ENCODE data around the gene PKHD1. TPM values are rescaled to one million over a fixed set of nuclear protein-coding genes. Genes with fewer than 3 reads are reported as not detected.
"Not testable (repeated sequence)": the region's sequence is repeated elsewhere in the genome, so short reads cannot be mapped to it uniquely, and the experiment has no call there.

Gene PKHD1
- polyA plus RNA-seq, 10 donors: 2.1 to 6.8 (median 4.2) TPM

DNA sequence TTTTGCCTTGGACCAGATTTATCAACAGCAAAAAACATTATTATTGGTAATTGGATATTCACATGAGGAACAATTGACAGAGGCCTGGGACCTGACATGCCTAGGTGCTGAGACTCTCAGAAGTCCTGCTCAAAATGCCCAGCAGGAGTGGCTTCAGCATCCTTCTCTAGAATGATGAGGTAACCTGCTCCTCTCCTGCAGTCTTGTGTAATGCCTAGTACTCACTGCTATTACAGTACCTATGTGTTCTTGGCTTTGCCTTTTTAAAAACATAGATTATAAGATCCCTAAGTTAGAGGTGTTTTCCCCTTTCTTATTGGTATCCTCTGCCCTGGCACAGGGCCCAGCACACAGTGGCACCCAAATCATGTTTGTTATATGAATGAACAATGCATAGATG is 230.9 kb downstream of the PKHD1 start:
- no peak for DNase-seq

DNA sequence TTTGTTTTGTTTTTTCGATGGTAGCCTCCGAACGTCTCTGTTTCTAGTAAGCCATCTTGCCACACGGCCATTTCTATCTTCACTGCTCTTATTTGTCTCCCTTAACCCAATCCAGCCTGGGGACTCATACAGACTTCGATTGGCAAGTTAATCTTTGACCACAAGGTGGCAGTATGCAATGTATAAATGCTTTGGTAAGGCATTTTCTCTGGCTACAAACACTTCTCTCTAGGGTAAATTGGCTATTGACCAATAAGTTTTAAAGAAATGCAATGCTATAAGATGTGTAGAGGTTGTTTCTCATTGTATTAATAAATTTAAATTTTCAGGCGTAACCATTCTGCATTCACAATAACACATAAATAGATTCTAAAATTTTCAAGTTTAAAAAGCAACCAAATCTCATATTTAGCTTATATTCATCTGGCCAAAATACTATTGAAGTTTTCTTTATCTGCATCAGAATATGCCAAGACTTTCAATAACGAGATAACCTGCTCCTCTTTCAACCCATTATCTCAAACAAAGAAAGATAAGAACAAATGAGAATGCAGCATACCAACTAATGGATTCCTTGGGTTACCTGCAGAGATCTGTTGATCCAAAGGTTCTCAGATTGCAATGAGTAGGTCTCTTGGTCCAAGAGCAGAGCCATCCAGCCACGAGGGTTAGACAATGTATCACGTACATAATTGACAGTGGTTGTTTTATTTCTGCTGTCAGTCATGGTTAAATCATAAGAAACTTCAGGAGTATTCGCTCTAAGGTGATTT is 231.9 kb downstream of the PKHD1 start:
- peak; percentile 29 to 58 (median 43) for DNase-seq

DNA sequence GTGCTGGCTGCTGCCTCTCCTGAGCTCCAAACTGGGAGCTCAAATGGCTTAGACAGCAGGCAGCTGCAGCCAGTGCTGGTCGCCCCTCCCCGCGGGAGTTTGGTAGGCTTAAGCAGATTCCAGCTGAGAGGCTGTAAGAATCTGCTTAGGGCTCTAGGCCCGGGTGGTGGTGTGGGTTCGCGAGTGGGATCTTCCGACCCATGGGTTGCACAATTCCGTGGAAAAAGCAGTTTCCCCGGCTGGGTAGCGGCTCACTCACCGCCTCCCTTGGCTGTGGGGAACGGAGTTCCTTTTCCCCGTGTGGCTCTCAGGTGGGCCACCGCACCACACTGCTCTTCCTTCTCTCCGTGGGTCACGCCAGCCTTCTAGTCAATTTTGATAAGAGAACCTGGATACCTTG is 232.5 kb downstream of the PKHD1 start:
- peak in 1 of 3 donors; percentile 5 for DNase-seq

DNA sequence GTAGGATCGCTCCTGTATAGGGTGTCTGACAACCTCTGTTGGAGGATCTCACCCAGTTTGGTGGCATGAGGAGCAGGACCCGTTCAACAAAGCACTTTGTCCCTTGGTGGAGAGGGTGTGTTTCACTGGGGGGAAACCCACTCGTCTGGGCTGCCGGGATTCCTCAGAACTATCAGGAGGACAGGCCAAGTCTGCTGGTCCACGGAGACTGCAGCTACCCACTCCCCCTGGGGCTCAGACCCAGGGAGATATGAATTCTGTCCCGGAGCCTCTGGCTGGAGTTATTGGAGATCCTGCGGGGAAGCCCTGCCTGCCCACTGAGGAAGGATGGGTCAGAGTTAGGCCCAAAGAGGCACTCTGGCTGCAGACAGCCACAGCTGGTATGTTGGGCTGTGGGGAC is 233.1 kb downstream of the PKHD1 start:
- no peak for DNase-seq

DNA sequence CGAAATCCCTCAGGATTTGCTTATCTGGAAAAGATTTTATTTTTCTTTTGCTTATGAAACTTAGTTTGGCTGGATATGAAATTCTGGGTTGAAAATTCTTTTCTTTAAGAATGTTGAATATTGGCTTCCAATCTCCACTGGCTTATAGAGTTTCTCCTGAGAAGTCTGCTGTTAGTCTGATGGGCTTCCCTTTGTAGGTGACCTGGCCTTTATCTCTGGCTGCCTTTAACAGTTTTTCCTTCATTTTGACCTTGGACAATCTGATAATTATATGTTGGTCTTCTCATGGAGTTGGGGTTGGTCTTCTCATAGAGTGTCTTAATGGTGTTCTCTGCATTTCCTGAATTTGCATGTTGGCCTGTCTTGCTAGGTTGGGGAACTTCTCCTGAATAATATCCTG is 234.3 kb downstream of the PKHD1 start:
- not testable (repeated sequence) for DNase-seq

DNA sequence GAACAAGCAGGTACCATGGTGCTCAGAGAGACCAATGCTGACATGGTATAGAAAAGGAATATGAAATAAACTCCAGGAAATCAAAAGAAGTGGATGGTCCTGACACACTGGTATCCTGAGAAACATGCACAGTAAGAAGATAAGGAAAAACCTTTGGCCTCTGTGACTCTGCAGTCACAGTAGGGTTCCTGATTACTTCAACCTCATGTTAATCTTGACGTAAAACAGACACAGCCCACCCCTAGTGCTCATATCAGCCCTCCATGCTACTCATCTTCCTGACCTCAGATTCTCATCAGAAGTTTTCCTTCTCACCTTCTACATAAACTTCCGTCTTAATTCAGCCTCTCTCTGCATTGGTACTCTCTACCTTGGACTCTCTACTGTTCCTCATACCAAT is 240.9 kb downstream of the PKHD1 start:
- no peak for DNase-seq

DNA sequence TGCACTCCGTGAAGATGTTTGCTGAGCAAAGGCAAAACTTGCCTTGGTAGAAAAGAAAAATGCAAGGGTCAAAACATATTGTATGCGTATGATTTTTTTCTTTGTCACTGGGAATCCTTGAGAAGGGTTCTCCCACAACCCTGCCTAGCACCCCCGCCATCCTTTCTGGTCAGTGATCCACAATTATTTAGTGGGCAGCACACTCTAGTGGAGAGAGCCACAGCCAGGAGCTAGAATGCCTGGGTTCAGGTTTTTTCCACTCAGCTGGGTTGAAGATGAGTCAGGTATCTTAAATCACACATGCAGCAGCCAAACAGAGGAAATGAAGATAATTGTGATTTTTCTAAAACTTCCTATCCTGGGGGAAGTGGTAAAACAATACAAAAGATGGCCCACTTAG is 243.1 kb downstream of the PKHD1 start:
- no peak for DNase-seq

DNA sequence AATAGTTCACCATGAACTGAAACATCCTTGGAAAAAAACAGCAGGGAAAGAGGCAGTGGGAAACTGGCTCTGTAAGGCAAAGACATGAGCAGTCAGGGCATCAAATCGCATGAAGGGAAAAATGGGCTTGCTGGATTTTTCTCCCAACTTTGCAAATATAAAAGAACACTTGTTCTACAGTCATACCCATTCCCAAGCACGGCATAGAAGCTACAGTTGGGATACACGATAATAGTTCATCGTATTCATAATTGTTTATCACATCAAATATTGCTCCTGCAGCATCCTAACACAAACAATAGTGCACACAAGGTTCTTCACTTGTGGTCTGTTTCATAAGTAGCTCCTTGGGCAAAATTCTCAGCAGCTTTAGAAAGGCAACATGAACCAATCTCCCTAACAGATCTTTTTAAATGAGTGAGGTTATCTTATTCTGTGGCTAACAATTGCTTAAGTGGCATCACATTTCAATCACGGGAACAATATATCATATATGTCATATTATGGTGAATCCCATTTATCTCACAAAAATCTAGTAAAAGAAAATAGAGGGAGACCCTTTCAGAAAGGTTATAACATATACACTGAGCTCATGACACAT is 243.9 kb downstream of the PKHD1 start:
- no peak for DNase-seq

DNA sequence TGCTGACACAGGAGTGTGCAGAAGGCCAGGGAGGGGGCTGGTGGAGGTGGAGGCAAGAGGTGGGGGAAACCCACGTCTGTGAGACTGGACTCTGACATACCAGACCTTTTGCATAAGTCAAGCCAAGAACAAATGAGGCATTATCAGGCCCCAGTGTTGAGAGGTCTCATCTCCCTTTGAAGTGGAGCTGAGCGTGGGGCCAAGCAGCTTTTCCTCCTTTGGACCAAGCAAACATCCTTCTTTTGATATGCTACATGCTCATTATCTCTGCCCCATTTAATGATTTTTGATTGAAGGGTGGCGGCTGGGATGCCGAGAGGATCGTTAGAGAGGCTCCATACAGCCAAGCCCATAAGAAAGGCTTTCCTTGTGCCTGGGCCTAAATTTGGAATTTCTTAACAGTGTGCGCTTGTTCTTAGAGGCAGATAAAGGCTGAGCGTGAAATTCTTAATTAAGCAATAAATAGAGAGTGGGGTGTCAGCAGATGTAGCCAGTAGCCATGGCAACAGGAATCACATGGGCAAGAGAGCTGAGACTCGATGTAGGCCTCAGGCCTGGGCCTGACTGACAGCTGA is 244.5 kb downstream of the PKHD1 start:
- DNase-seq: peak in 1 of 3 donors; percentile 26

DNA sequence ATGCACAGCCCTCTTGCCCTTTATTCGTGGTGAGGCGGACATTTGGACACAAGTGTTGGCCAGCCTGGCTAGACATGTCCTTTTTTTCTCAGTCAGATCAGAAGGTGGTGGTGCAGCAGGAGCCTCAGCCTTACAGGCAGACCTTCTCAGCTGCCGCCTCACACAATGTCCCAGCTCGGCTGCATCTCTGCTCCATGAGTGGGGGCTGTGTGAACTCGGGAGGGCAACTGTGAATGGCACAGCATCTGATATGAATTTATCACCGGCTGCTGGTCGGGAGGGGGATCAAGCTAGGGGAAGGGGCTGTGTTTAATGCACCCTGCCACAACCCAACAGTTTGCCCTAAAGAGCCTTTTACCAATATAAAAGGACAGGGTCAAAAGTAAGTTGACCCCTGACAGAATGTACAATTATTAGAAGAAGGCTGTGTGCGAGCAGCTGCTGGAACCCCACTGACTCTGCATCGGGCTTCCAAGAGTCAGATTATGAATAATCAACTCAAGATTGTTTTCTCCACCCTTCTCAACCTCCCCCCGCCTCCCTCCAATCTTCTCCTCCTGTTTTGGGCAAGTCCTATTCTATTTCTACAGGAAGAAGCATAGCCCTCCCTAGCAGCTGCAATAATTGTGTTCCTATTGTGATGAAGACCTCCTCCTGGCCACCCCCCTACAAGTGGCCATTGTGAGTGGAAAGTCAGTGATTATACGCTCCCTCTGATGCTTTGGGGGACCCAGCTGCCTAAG is 245.2 kb downstream of the PKHD1 start:
- peak in 1 of 3 donors; percentile 16 for DNase-seq

DNA sequence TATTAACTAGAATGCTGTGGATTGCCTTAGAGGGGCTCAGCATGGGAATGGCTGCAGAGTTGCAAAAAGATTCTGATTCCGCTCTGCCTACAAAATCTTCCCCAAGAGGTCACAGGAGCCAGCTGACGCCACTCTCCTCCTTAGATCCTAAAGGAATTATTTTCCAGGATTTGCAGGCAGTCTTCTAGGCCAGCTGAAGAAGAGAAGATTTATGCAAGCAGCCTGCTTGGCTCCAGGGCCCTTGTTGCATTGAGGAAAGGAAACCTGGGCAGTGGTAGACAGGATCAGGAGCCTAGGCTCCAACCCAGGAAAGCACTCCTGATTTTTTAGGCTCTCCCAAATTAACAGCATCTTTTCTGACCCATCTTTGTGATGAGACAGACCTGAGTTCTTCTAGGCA is 245.8 kb downstream of the PKHD1 start:
- DNase-seq: no peak

DNA sequence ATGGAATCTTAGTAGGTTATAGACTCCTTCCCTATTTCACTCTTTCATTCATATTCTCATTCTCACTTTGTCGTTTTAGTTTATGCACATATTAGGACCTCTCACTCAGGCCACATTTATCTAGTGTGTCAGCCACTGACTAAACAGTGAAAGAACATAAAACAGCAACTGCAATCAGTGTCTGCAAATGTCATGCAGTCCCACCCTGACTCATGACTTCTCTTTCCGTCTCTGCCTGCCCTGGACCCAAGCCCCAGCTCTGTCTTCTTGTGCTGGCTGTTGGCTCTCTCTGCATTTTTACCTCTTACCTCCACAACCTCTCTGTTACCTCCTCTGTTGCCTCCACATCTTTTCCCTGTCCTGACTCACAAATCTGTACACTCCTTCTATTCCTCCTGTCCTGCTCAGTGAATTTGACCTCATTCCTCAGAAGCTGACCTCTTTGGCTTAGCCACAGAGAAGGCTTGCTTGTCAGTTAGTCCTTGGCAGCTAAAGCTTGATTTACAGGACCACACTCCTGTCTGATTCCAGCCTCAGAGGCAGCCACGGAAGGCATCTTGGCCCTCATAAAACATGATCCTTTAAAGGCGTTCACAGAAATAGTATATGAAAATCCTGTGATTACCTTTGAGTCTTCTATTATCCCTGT is 247.6 kb downstream of the PKHD1 start:
- no peak for DNase-seq

DNA sequence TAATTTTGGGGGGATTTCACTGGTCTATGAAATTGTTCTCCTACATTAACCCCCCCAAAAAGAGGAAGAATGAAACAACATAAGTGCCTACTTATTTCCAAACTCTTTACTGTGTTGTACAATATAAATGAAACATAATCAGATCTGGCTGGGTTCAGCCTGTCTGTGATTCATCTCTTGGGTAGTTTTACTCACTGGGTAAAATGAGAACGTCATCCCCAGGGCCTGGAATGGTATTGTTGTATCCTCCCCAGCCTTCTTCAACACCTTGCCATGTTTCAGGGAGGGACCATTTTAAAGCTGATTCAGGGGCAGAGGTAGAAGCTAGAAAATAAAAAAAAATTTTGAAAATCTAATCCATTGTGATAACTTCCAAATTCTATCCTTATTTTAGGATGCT is 256.7 kb downstream of the PKHD1 start:
- no peak for DNase-seq

DNA sequence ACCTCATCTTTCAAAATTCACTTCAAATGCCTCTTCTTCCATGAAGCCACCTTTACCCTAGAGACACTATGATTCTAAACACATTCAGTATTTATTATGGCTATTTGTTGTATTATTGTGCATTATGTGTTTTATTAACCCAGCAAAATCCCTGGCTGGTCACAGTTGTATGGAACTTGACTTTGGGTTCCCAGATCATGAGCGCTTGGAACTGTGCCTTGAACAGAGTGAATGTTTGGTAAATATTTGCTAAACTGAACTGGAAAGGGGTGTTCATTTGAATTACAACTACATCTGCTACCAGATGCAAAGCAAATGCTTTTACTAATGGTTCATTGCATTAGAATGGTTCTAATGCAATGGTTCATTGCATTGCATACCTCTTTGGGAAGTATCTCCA is 259.8 kb downstream of the PKHD1 start:
- DNase-seq: no peak

DNA sequence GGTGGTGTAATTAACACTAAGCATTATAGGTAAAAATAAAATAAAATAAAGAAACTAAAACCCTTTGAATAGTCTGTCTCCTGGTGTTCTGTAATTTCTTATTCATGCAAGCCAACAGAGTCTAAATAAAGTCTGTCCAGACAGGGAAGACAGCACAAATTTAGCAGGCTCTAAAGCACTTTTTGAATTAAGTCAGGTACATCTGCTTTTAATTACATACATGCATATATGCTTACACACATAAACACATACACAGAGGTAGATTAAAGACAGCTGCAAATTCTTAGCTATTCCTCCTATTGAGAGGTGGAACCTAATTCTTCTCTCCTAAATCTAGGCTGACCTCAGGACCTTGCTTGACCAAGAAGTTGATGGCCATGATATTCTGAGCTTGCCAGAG is 262.5 kb downstream of the PKHD1 start:
- no peak for DNase-seq

DNA sequence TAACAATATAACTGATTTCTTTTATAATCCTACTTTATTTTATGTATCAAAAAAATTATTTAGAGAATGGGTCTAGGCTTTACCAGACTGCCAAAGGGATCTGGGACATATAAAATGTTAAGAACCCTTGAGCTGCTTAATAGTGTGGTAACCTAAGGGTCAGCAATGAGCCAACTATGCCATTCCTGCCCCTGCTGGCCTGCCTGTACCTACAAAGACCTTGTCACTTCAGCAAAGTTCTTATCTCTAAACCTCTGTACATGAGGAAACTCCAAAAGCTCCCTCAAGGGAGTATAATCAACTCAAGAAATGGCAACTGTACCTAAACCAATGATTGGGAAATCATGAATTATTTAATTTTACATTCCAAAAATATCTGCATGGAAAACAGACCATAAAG is 266.9 kb downstream of the PKHD1 start:
- DNase-seq: no peak

DNA sequence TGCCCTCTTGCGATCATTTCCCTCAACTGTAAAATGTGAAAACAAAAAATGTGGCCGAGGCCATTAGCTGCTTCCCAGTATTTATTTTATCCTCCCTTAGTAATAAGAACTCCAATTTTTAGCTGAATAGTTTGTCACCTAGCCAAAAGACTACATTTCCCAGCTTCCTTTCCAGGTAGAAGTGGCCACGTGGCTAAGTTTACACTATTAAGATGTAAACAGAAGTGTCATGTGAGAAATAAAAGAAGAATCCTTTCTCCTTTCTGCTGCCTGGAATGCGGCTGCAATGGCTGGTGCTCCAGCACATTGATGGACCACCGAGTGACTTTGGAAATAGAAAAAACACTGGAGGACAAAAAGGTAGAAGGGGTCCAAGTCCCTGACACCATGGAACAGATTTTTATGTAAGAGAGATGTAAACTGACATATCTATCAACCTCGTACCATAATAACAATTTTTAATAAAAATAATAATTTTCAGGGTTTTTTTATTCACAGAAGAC is 268.8 kb downstream of the PKHD1 start:
- DNase-seq: no peak

DNA sequence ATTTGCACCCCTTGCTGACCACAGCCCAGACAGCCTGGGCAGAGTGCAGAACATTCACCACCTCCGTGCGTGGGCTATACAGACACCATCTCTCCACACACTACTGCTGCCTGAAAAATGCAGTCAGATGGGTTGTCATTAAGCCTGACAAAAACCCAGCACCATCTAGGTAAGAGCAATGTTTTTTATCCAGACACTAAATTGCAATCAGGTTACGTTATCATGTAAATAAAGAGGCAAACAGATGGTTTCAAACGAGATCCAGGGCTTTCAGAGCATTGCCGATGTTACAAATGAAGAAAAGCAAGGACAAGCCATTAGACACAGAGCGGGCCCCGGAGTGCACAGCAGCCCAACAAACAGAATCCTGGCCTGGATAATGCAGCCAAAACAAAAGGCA is 269.6 kb downstream of the PKHD1 start:
- DNase-seq: no peak

DNA sequence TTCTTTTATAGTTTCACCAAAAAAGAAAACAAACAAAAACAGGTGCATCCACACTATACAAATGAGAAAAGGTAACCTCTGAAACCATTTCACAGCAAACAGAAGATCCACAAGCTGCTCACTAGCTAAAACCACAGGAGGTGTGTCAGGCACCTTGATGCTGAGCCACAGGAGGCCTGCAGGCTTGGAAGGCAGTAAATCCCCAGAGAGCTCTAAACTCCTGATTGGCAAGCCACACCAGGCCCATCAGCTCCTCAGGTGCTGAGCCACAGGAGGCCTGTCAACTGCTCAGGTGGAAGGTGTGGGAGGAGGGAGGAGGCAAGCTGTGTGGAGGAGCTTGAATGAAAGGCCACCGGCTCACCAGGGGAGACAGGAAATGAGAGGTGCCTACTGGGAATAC is 273.0 kb downstream of the PKHD1 start:
- DNase-seq: no peak

DNA sequence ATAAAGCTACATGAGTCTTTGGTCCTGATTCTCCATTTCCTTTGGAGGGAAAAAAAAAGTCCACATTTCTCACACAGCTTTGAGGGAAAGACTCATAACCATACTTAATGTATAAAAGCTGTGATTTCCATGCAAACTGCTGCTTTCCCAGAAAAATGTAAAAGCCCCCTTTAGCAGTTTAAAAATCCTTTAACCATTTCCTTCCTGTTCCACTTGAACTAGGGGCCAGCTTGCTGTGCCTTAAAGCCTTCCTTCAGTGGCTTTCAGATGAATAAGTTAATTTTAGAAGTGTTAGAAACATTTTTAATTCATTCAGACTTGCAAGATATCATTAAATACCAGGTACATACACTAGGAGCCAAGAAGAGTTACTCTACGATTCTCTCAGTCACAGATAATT is 273.5 kb downstream of the PKHD1 start:
- no peak for DNase-seq

DNA sequence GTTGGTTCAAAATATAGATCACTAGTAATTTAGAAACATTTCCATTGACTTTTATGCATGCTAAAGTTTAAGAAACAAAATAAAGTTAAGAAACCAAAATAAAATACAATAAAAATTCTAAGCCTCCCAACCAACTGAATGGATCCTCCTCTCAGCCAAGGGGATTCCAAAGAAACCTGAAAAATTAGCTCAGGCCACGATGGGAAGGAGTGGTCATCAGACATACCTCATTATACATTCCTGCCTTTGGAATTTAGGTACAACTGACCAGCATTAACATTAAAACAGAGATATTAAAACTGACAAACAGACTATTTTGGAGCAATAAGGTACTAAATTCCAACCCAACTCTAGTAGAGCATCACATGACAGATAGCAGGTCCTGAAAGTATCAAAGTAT is 275.2 kb downstream of the PKHD1 start:
- DNase-seq: no peak

DNA sequence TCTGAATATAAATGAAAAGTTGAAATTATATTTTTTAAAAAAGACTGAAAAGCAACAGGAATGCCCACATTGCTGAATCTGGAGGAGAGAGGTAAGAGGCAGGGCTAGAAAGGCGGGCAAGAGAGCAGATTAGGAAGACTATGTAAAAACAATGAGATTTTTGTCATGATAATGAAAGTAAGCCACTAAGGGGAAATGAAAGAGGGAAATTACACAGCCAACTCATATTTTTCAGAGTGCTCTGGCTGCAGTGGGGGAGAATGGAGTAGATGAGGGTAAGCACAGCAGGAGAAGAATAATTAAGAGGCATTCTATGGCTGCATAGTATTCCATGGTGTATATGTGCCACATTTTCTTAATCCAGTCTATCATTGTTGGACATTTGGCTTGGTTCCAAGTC is 281.9 kb downstream of the PKHD1 start:
- no peak for DNase-seq
